Trophoblast cell (in vitro differentiated cells and primary cell): ENCODE results near the gene ARAP1.

Source experiments
- DNase-seq, 2 donors: peaks; one replicate each; pipeline ENCODE4 v3.0.0-alpha.2; 2016
- H2AFZ ChIP-seq: 2 replicates; pipeline ENCODE4 v1.6.1; 2013; ENCODE audit warnings: low read length, moderate library complexity, mild to moderate bottlenecking; ENCODE audit not compliant: insufficient read depth, poor library complexity
- H2AK5ac ChIP-seq: 2 replicates; pipeline ENCODE4 v1.6.1; 2013; ENCODE audit warnings: mild to moderate bottlenecking, low read length
- H2BK120ac ChIP-seq: 2 replicates; pipeline ENCODE4 v1.6.1; 2013; ENCODE audit warnings: low read length, mild to moderate bottlenecking, moderate library complexity; ENCODE audit not compliant: insufficient read depth, poor library complexity
- H2BK12ac ChIP-seq: 2 replicates; pipeline ENCODE4 v1.6.1; 2013; ENCODE audit warnings: mild to moderate bottlenecking, low read length, moderate library complexity
- H2BK5ac ChIP-seq: 2 replicates; pipeline ENCODE4 v1.6.1; 2013; ENCODE audit warnings: low read length, low read depth, moderate library complexity, mild to moderate bottlenecking; ENCODE audit not compliant: poor library complexity
- H3K14ac ChIP-seq: 2 replicates; pipeline ENCODE4 v1.6.1; 2013; ENCODE audit warnings: mild to moderate bottlenecking, low read length
- H3K18ac ChIP-seq: 2 replicates; pipeline ENCODE4 v1.6.1; 2013; ENCODE audit warnings: mild to moderate bottlenecking, low read length
- H3K23ac ChIP-seq: 2 replicates; pipeline ENCODE4 v1.6.1; 2013; ENCODE audit warnings: low read length
- H3K27ac ChIP-seq: 2 replicates; pipeline ENCODE4 v1.5.1; 2013; ENCODE audit warnings: low read depth, mild to moderate bottlenecking, inconsistent platforms, low read length, moderate library complexity
- H3K27me3 ChIP-seq: 2 replicates; pipeline ENCODE4 v1.6.1; 2013; ENCODE audit warnings: inconsistent platforms, mild to moderate bottlenecking, low read length, moderate library complexity; ENCODE audit not compliant: insufficient read depth
- H3K36me3 ChIP-seq, 2 experiments: 1 replicate in 1 of 2; 2 replicates in 1 of 2; pipeline ENCODE4 v1.6.1; 2013; ENCODE audit warnings: low read length in 2 of 2, mild to moderate bottlenecking in 2 of 2, moderate library complexity in 1 of 2; ENCODE audit not compliant: insufficient read depth in 2 of 2, control insufficient read depth in 1 of 2
- H3K4ac ChIP-seq: 2 replicates; pipeline ENCODE4 v1.6.1; 2013; ENCODE audit warnings: low read depth, mild to moderate bottlenecking, low read length, moderate library complexity
- H3K4me1 ChIP-seq, 2 experiments: 1 replicate in 1 of 2; 2 replicates in 1 of 2; pipeline ENCODE4 v1.6.1; 2013; ENCODE audit warnings: low read length in 2 of 2, mild to moderate bottlenecking in 2 of 2, moderate library complexity in 1 of 2; ENCODE audit not compliant: insufficient read depth in 2 of 2, control insufficient read depth in 1 of 2
- H3K4me2 ChIP-seq: 2 replicates; pipeline ENCODE4 v1.6.1; 2013; ENCODE audit warnings: inconsistent platforms, mild to moderate bottlenecking, low read length, moderate library complexity
- H3K4me3 ChIP-seq: 2 replicates; pipeline ENCODE4 v1.5.1; 2013; ENCODE audit warnings: mild to moderate bottlenecking, low read depth, low read length, inconsistent platforms
- H3K79me1 ChIP-seq: one replicate; pipeline ENCODE4 v1.6.1; 2013; ENCODE audit warnings: low read length
- H3K79me2 ChIP-seq: 2 replicates; pipeline ENCODE4 v1.6.1; 2013; ENCODE audit warnings: low read length, mild to moderate bottlenecking; ENCODE audit not compliant: control insufficient read depth, insufficient read depth, poor library complexity
- H3K9ac ChIP-seq: 2 replicates; pipeline ENCODE4 v1.6.1; 2013; ENCODE audit warnings: mild to moderate bottlenecking, low read length
- H3K9me3 ChIP-seq: 2 replicates; pipeline ENCODE4 v1.6.1; 2013; ENCODE audit warnings: low read depth, mild to moderate bottlenecking, control low read depth, inconsistent platforms, low read length; ENCODE audit not compliant: insufficient read depth
- H4K12ac ChIP-seq: 2 replicates; pipeline ENCODE4 v1.6.1; 2013; ENCODE audit warnings: low read depth, mild to moderate bottlenecking, low read length, moderate library complexity
- H4K8ac ChIP-seq: 2 replicates; pipeline ENCODE4 v1.6.1; 2013; ENCODE audit warnings: low read depth, mild to moderate bottlenecking, low read length, moderate library complexity
- H4K91ac ChIP-seq: one replicate; pipeline ENCODE4 v1.6.1; 2013; ENCODE audit warnings: low read depth, mild to moderate bottlenecking, low read length, moderate library complexity
- WGBS: extraction: QIAGEN DNeasy Blood & Tissue Kit; methylation state at CpG from one replicate; pipeline ENCODE4 v1.1.7; 2013; ENCODE audit warnings: missing lambda C conversion rate; ENCODE audit not compliant: insufficient read length, insufficient coverage; ENCODE audit errors: extremely low coverage; 5-methylcytosine and 5-hydroxymethylcytosine counted together

ARAP1 gene

DNA sequence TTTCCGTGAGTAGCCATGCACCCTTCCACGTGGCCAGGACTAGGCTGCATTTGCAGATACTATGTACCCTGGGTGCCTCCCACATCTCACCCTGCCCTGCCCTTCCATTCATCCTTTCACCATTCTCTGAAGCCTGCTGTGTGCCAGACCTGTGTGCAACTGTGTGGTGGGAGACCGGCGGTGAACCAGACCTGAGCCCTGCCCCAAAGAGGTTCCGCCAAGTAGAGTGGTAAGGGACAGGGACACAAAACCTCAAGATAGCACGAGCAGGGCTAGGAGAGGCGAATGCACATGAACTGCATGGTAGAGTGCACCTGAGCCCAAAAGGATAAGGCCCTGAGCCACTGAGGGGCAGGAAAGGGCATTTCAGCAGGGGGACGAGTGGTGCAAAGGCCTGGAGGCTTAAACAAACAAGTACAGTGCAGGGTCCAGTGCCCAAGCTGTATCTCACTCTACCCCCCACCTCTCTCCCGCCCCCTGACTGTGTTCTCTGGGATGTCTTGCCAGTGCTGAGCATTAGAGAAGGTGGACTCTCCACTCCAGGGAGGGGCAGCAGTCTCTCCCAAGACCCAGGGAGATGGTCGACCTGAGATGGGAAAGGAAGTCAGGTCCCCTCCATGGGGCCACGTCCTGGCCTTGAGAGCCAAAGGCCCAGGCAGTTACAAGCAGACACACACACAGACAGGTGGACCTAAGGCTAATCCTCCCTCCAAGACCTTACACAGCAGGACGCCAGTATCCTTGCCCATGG, 14.1 kb upstream of the ARAP1 start:
- Histone ChIP-seq H3K18ac (no peak overlapping the region), H2AK5ac (no peak overlapping the region), H4K91ac (no peak overlapping the region), H2BK120ac (no peak overlapping the region), H3K9me3 (no peaks in the 10 kb centered on the region), H2AFZ (no peak overlapping the region), H3K9ac (no peak overlapping the region), H2BK5ac (no peak overlapping the region), H3K27me3 (no peaks in the 10 kb centered on the region), H3K14ac (no peak overlapping the region), H3K4ac (no peak overlapping the region), H3K4me3 (no peak overlapping the region), H3K27ac (no peak overlapping the region), H2BK12ac (no peak overlapping the region), H3K79me2 (no peaks in the 10 kb centered on the region), H4K12ac (no peak overlapping the region), H3K4me2 (no peak overlapping the region), H3K4me1 (peaks cover 4 to 7% of the 10 kb centered on the region in 2 experiments), H3K79me1 (peaks cover 2% of the 10 kb centered on the region), H3K23ac (no peak overlapping the region), H4K8ac (no peak overlapping the region), H3K36me3 (peaks cover 7 to 8% of the 10 kb centered on the region in 2 experiments)
- no CpG with 5 or more reads among the region's 12 CpGs for WGBS
- DNase-seq = no peak

DNA sequence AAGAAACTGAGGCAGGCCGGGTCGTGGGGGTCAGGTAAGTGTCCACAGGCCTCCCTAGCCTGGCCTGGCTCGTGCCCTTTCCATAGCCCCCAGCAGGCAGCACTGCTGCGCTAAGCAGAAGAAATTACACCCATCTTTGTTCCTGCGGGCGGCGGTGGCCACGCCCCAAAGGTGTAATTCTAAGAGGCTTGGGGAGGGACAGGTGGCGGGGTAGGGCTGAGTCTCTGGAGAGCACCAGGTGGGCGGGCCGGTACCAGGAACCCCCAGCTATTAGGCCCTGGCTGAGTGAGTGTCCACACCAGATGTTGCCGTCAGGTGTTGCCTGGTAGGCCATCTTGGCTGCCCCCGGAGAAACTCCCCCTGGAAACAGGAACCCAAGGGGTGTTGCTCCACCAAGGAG, 12.3 kb upstream of the ARAP1 start:
- Histone ChIP-seq H2AK5ac (no peak overlapping the region), H3K14ac (no peak overlapping the region), H3K23ac (no peak overlapping the region), H3K4me2 (no peak overlapping the region), H3K36me3 (peaks cover 6 to 7% of the 10 kb centered on the region in 2 experiments), H3K4ac (no peak overlapping the region), H3K27me3 (no peaks in the 10 kb centered on the region), H2BK12ac (no peak overlapping the region), H3K9me3 (no peaks in the 10 kb centered on the region), H2BK120ac (no peak overlapping the region), H3K9ac (no peak overlapping the region), H3K18ac (no peak overlapping the region), H3K4me3 (no peak overlapping the region), H3K27ac (no peak overlapping the region), H3K79me1 (no peaks in the 10 kb centered on the region), H4K8ac (no peak overlapping the region), H4K91ac (no peak overlapping the region), H3K4me1 (peaks cover 0 to 6% of the 10 kb centered on the region in 2 experiments), H2AFZ (no peak overlapping the region), H3K79me2 (no peaks in the 10 kb centered on the region), H2BK5ac (no peak overlapping the region), H4K12ac (no peak overlapping the region)
- peak; percentile 81 for DNase-seq
- WGBS = no CpG with 5 or more reads among the region's 13 CpGs

DNA sequence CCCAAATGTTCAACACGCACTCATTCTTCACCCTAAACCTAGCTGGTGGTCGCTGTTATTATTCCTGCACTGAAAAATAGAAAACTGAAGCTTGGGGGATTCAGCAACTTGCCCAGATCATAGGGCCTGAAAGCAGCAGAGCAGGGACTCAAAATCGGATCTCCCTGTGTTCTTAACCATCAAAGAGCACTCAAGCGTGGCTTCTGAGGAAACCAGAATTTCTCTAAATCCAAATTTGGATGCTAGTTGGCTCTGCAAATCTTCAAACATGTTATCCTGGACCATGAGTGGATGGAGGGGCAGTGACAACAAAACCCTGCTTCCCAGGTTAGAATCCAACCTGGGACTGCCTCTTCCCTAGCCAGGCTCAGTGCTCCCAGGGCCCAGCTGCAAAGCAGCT, 11.6 kb upstream of the ARAP1 start:
- no peak for DNase-seq
- no peak overlapping the region for H3K4me2 ChIP-seq

DNA sequence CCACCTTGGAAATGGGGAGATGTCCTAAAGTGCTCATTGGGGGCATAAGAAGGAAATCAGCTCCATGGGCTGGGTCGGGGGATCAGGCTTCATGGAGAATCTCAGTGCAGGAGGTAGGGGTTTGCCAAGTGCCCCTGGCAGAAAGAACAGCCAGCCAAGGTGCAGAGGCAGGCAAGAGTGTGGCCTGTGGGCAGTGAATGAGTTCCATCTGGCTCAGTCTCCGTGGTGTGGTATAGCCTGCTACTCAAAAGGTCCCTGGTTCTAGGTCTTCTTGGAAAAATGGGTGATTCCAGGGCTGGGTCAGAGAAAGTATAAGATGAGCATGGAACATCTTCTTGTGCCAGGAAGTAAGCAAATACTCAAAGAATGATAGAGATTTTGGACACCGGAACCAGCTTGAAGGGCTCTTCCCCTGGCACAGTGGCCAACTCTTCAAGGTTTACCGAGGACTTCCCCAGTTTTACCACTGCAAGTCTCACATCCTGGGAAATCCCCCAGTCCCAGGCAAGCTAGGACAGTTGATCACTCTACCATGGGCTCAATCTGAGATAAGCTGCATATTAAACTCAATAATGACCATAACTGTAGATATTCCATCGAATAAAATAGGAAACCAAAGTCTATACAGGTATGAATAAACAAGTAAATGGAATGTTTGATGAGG, 10.6 kb upstream of the ARAP1 start:
- H4K91ac ChIP-seq = no peak overlapping the region
- no peak overlapping the region for H3K18ac ChIP-seq
- no peak overlapping the region for H3K4me3 ChIP-seq
- no peak overlapping the region for H3K4ac ChIP-seq
- peaks cover 2% of the 10 kb centered on the region for H3K9me3 ChIP-seq
- WGBS = no CpG with 5 or more reads among the region's 5 CpGs
- no peak overlapping the region for H3K14ac ChIP-seq
- no peak overlapping the region for H2AK5ac ChIP-seq
- H3K23ac ChIP-seq = no peak overlapping the region
- no peaks in the 10 kb centered on the region for H3K27me3 ChIP-seq
- H3K4me2 ChIP-seq = no peak overlapping the region
- H3K36me3 ChIP-seq = peaks cover 20 to 23% of the 10 kb centered on the region in 2 experiments
- no peak overlapping the region for H3K27ac ChIP-seq
- H3K79me1 ChIP-seq = no peaks in the 10 kb centered on the region
- H3K9ac ChIP-seq = no peak overlapping the region
- no peak overlapping the region for H4K12ac ChIP-seq
- peaks cover 0 to 6% of the 10 kb centered on the region in 2 experiments for H3K4me1 ChIP-seq
- H3K79me2 ChIP-seq = no peaks in the 10 kb centered on the region
- H2BK120ac ChIP-seq = no peak overlapping the region
- no peak overlapping the region for H4K8ac ChIP-seq
- no peak overlapping the region for H2AFZ ChIP-seq
- no peak overlapping the region for H2BK12ac ChIP-seq
- H2BK5ac ChIP-seq = no peak overlapping the region
- no peak for DNase-seq

More for the DNA sequence above, 11.6 kb upstream of the ARAP1 start:
- Histone ChIP-seq H3K79me2 (no peaks in the 10 kb centered on the region), H3K4me1 (peaks cover 0 to 6% of the 10 kb centered on the region in 2 experiments), H4K8ac (no peak overlapping the region), H3K23ac (no peak overlapping the region), H2BK5ac (no peak overlapping the region), H3K14ac (no peak overlapping the region), H2AK5ac (no peak overlapping the region), H3K4ac (no peak overlapping the region), H4K12ac (no peak overlapping the region), H3K79me1 (no peaks in the 10 kb centered on the region), H3K18ac (no peak overlapping the region), H3K36me3 (peaks cover 11 to 13% of the 10 kb centered on the region in 2 experiments), H2BK12ac (no peak overlapping the region), H3K27ac (no peak overlapping the region), H2BK120ac (no peak overlapping the region), H3K27me3 (no peaks in the 10 kb centered on the region), H3K4me3 (no peak overlapping the region), H3K9me3 (no peaks in the 10 kb centered on the region), H2AFZ (no peak overlapping the region), H3K9ac (no peak overlapping the region), H4K91ac (no peak overlapping the region)
- no CpG with 5 or more reads among the region's 4 CpGs for WGBS
